HL-60/S4 (cell line): ENCODE measurements around the gene CEP72.
"Not testable (repeated sequence)": the region's sequence is repeated elsewhere in the genome, so short reads cannot be mapped to it uniquely, and the experiment has no call there.

ENCODE experiments used
- in situ Hi-C: fragments of 300-500 bp; cut with MboI; formaldehyde crosslinking; loops from 2 replicates; pipeline ENCODE4 v1.14.3; 2022; ENCODE audit warnings: low sequenced_read_pairs

Gene CEP72

GRCh38 chr5:669111-669841 is 57.1 kb downstream of the CEP72 start:
- in situ Hi-C loops: no loop called here

GRCh38 chr5:669842-670395 is 57.8 kb downstream of the CEP72 start:
- in situ Hi-C loops: no loop called here

GRCh38 chr5:670396-671270 is 58.5 kb downstream of the CEP72 start:
- in situ Hi-C loops: no loop called here

GRCh38 chr5:671459-672328 is 59.6 kb downstream of the CEP72 start:
- in situ Hi-C loops: no loop called here

- in situ Hi-C loops: no loop called here
These were observed 60.4 kb downstream of the CEP72 start for GRCh38 chr5:672329-673160.

- in situ Hi-C loops: no loop called here
These were observed 61.2 kb downstream of the CEP72 start for GRCh38 chr5:673161-673830.

GRCh38 chr5:673831-674629 is 61.9 kb downstream of the CEP72 start:
- in situ Hi-C loops: no loop called here

- in situ Hi-C loops: no loop called here
These were observed 62.5 kb downstream of the CEP72 start for GRCh38 chr5:674630-675011.

- in situ Hi-C loops: no loop called here
These were observed 63.2 kb downstream of the CEP72 start for GRCh38 chr5:675111-675870.

- in situ Hi-C loops: no loop called here
These were observed 63.9 kb downstream of the CEP72 start for GRCh38 chr5:675871-676698.

- in situ Hi-C loops: no loop called here
These were observed 64.5 kb downstream of the CEP72 start for GRCh38 chr5:676699-677076.

- in situ Hi-C loops: no loop called here
These were observed 65.3 kb downstream of the CEP72 start for GRCh38 chr5:677131-678101.

- in situ Hi-C loops: not testable (repeated sequence)
These were observed 66.4 kb downstream of the CEP72 start for GRCh38 chr5:678521-678920.

GRCh38 chr5:679166-679895 is 67.2 kb downstream of the CEP72 start:
- in situ Hi-C loops: not testable (repeated sequence)

GRCh38 chr5:680118-680795 is 68.1 kb downstream of the CEP72 start:
- in situ Hi-C loops: not testable (repeated sequence)
